NCI-H187 treated with DMSO at 0.1 percent for 48 hours (cell line): ENCODE data around the gene DTHD1.

ENCODE experiments used
- DNase-seq: peaks from one replicate; lab custom pipeline; 2025; lab: John Stamatoyannopoulos, UW

Gene DTHD1

DNA sequence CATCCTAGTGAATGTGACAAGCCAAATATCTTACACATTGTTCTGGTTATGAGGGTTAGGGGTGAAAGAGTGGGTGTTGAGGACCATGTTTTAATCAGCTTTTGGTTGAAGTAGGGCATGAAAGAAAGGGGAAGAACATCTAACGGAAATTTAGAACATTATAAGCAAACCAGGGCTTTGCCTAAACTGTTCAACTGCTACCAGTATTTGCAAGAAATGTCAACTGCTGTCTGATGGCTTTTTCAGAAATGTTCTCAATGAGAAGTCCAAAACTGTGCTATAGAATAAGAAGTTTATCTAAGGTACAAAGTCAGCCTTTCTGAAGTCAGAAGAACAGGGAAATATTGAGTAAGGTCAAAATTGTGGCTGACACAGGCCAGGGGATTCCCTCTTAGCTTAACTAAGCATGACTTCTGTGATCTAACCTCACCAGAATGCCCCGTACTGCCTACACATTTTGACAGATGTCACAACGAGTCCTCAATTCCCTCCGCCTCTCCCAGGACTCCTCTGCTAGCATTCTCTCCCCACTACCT lies 67.1 kb downstream of the DTHD1 start:
- no peak for DNase-seq

DNA sequence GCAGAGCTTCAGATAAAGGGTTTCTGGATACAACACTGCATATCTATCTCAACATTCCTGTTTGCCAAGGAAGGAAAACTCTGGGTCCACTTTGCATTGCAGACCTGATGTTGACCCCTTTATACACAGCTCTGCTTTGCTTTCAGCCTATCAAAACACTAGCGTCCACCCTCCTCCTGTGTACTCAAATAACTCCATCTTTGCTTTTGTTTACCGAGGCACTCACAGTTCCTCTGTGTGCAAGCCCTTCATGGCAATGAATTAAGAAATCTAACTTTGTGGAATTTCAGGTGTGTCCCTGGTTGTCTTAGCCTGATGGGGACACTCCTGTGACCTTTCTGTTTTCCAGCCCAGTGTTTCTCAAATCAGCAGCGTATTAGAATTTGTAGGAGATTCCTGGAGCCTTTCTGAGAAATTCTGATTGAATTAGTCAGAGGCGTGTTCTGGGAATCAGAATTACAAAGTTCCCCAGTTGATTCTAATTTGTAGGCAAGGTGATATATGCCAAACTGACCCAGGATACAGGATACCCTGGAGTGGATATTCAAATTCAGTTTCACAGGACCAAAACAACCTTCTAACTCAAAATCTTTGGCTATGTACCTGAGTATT lies 68.6 kb downstream of the DTHD1 start:
- DNase-seq = no peak

- DNase-seq = no peak
Observed at GRCh38 chr4:36351082-36351666, 69.8 kb downstream of the DTHD1 start.

DNA sequence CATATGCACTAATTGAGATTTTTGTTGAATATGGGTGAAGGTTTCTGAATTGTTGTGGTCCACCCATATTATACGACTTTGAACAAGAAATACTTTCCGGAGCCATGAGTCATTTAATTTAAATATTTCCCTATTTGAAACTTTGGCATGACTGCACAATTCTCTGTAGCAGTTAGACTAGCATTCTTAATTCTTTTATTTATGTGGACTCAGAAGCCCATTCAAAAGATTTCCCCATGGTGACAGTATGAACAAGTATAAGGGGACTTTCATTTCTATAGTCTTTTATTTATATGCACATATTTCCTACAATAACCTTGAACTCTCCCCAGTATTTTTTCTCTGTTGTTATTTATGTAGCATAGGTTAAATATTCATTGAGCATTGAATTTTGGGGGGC lies 72.6 kb downstream of the DTHD1 start:
- DNase-seq = no peak

DNA sequence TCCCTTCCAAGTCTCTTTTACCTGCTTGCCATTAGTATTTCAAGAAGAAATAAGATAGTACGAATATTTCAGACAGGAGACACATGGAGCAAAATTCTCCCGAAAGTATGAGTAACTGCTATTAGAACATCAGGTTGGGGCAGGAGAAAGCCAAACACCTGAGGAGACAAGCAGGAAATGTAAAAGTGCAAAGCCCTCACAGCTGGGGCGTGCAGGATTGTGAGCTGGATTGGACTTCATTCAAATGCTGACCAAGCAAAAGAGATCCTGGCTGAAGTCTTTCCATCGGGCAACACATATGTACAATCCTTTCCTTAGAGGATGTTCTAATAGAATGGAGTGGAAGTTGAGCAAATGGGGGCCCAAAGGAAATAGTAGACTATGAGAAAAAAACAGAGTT lies 76.8 kb downstream of the DTHD1 start:
- no peak for DNase-seq

DNA sequence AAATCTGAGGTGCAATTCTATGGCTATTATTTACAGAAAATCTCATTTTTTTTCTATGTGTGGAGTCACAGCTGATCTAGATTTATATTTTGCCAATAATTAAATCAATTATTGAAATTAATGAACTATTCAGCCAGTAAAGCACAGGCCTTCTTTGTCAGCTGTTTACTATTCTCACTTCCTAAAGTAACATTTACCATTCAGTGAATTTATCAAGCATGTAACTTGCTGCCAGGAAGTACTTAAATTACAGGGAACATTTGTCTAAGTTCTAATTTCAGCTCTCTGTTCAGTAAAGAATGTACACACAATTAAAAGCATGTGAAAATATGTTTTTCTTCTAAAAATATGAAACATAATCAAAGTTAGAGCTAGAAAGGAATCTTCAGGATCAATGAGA lies 79.3 kb downstream of the DTHD1 start:
- DNase-seq = no peak

- no peak for DNase-seq
Observed at GRCh38 chr4:36363024-36363423, 81.6 kb downstream of the DTHD1 start.

DNA sequence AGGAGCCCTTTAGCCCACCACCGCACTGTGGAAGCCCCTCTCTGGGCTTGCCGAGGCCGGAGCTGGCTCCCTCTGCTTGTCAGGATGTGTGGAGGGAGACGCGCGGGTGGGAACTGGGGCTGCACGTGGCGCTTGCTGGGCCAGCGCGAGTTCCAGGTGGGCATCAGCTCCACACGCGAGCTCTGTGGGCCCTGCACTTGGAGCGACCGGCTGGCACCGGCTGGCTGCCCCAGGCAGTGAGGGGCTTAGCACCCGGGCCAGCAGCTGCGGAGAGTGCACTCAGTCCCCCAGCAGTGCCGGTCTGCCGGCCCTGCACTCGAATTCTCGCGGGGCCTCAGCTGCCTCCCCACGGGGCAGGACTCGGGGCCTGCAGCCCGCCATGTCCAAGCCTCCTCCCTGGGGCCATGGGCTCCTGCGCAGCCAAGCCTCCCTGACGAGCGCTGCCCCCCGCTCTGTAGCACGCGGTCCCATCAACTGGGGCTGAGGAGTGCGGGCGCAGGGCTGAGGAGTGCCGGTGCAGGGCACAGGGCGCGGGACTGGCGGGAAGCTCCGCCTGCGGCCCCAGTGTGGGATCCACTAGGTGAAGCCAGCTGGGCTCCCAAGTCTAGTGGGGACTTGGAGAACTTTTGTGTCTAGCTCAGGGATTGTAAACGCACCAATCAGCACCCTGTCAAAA lies 93.6 kb downstream of the DTHD1 start:
- DNase-seq = no peak

- no peak for DNase-seq
Observed at GRCh38 chr4:36385951-36386571, 104.6 kb downstream of the DTHD1 start.

DNA sequence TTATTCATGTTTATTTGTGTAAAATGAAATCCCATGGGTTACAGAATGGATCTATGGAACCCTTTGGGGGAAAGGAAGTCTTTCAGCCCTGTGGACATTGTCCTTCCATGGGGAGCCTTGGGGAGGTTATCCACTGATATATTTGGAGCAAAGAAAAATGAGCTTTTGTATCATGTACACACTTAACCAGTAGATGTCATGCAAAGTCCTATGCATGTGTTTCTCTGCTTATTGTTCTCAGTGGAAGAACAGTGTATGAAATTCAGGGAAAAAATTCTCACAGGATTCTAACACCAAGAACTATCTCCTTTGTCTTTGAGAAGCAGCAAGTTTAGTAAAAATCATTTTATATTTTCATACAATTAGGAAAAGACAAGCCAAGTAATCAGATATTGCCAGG lies 105.3 kb downstream of the DTHD1 start:
- DNase-seq = no peak

DNA sequence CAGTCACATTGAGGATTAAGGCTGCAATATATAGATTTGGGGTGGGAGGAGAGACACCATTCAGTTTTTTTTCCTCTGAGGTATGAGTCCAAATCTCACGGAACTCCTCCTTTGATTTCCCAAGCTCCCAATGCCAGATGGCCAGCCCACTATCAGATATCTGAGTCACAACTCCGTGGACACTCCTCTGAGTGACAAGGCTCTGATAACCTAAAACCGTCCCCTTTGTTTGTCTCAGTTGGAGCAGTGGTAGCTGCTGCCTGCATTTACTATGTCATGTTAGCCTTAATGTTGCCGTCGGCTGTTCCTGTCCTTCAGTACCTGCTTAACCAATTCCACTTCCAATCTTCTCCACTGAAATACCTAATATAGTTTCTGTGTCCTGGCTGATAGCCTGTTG lies 107.3 kb downstream of the DTHD1 start:
- no peak for DNase-seq

DNA sequence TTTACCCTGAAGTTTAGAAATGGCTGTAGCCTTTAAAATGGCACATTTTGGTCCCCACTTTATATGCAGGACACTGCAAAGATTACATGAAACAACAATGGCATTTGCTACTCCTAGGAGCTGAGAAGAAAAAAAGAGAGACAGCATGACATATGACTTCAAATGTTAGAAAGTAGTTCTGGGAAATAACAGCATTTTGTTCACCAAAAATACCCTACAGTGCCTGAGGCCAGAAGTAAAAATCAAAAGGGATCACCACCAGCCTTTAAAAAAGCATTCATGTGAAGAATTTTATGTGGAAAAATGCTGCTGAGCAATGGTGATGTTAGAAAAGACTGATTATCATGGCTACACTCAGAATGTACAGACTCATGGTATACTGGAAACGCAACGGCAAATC lies 110.0 kb downstream of the DTHD1 start:
- DNase-seq = no peak

GRCh38 chr4:36392024-36392423 lies 110.6 kb downstream of the DTHD1 start:
- no peak for DNase-seq

DNA sequence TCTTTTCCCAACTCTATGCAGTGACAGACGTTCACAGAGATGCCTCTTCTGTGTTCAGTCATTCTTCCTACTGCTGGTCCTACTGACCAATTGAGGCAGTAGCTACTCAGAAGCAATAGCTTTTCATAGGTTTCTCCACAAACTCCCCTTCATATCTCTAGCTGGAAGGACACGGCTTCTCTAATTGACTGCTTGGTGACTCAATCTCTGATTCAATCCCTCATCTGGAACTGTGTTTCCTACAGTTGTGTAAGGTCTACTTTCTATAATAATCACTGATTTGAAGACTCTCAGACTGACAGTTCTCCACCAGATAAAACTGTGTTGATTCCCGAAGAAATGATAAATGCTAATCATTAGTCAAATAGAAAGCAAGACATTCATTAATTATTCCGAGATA lies 111.5 kb downstream of the DTHD1 start:
- DNase-seq = no peak
